Stimulated activated CD8-positive, alpha-beta memory T cell treated with anti-CD3 and anti-CD28 coated beads, Interleukin-4, amount 100 ng/mL, for 24 hours (primary cell): ENCODE measurements around the gene SEMA3B.
"Not testable (repeated sequence)": the region's sequence is repeated elsewhere in the genome, so short reads cannot be mapped to it uniquely, and the experiment has no call there.

Experiments
- DNase-seq: peaks from one replicate; pipeline ENCODE4 v3.0.0-alpha.2; 2020; ENCODE audit warnings: low read depth

SEMA3B gene

DNA sequence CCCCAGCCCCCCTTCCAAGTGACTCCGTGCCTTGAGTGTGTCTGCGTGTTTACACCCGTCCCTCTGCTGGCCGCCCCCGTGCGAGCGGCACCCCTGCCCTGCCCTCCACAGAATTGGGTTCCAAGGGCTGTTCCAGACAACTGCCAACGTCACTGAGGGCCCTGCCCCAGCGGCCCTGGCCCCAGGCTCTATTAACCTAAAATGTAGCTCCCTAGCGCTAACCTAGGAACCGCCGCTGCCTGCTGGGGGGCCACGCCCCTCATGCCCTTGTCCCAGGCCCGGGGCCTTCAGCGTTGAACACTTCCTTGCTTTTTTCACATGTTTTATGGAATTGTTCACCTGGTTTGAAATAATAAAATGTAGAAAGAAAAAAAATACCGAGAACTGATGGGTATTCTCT lies 10.0 kb upstream of the SEMA3B start:
- DNase-seq, result no peak

DNA sequence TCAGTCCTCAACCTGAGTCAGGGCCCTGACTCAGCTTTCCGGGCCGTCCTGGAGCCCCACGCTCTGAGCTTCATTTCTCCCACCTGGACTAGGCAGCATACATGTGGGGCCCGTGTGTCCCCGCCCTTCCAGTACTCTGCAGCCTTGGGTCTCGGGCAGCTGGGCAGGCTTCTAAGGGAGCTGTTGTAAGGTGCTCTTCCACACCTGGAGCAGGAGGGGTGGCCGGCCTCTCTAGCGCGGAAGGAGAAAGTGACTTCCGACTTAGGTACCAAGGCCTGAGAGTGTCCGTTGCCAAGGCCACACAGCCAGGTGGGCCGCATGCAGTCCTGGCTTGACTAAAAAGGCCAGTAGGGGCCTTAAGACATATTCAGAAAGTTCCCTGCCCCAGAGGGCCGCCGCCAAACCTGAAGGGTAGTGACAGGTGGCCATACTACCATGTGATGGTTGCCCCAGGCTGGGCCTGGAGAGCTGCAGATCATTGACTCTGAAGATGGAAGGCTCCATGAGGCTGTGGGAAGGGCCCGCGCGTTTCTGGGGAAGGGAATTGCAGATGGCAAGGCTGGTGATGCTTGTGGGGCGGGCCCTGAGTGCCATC lies 9.4 kb upstream of the SEMA3B start:
- DNase-seq, result no peak

DNA sequence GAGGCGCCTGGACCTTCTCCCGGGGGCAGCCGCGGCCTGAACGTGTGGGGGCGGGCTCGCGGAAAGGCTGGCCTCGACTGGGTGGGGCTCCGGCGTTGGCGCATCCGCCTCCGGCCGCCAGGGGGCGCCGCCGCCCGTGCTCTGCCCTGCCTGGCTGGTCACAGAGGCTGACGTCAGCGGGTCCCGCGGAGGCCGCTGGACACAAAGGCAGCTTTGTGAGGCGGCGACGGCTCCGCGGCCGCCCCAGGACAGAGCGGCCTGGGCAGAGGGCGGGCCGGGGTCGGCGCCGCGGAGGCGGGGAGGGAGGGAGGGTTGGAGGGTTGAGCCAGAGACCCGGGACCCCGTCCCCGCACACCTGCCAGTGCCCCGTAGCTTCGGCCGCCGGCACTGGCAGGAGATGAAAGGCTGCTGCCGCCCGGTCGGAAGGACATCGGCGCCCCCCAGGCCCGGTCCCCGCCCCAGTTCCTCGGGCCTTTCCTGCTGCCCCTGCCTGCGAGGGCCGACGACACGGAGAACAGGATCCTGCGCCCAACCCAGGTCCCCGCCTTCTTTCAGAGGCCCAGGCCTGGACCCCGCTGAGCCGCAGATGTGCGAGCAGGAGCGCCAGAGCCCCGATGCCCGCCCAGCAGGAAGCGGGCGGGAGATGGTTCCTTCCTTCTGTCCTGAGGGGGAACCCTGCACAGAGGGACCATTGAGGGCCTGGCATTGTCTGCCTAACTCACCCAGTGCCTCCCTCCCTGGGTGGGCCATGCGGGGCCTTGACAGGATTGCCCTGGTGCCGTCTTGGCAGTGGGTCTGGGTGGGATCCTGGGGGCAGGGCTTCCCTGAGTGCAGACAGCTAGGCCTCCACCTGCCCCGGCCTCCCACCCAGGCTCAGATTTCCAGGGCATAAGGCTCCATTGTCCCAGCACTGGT lies 8.7 kb upstream of the SEMA3B start:
- DNase-seq, result peak; percentile 77

DNA sequence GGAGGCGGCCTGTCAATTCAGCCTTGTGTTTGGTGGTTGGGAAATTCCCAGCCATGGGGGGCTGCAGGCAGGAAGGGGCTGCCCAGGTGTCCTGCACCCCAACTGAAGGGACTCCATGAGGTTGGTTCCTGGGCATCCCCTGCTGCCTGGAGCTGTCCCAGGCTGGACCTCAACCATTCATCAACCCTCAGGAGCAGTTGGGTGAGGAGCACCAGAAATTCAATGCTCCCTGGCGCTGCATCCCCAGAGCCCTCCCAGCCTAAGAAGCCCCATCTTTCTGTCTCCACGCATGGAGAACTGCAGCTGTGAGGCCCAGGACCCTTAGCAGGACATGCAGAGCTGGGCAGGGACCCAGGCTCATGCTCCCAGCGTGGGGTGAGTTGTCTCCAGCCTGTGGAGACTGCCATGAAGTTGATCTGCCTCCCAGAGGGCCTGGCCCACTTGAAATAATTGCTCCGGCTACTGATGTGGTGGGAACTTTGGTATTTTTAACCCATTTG lies 8.0 kb upstream of the SEMA3B start:
- no peak for DNase-seq

DNA sequence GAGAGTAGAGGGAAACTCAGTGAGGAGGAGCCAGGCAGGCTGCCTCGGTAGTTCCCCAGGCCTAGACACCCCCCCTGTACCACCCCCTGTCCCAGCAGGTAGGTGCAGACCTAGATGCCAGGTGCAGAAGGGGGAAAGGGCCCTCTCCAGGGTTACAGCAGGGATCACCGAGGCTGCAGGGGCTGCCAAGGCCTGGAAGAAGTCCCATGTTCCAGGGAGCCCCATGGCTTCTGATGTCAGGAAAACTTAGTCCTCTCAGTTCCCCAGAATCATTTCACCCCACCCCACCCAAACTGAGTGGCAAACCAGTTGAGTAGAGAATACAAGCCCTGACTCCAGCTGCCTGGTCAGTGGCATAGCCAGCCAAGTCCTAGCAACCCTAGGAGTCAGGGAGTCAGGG lies 7.4 kb upstream of the SEMA3B start:
- no peak for DNase-seq

DNA sequence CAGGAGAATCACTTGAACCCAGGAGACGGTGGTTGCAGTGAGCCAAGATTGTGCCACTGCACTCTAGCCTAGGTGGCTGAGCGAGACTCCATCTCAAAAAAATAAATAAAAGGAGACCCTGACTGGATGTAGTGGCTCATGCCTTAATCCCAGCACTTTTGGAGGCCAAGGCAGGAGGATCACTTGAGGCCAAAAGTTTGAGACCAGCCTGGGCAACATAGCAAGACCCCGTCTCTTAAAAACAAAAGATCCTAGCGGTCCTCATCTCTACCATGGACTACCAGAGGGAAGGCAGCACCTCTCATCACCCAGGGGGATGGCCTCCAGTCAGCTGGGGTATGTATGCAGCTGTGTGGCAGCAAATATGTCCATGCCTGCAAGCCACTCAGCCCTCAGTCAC lies 6.7 kb upstream of the SEMA3B start:
- DNase-seq, result not testable (repeated sequence)

DNA sequence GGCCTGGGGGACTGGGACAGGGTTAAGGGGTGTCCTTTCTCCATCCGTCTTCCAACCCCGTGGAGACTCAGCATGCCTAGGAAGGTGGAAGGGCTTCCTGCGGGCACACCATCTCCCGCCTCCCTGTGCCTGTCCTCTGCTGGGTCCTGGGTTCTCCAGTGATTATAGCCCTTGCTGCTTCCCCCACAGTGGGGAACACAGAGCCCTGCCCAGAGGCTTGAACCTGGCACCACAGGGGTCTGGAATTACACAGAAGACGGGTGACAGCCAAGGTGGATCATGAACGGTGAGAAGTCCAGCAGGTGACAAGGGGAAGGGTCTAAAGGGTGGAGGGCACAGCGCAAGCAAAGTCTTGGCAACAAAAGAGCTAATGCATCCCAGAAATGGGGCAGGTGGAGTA lies 6.2 kb upstream of the SEMA3B start:
- no peak for DNase-seq

DNA sequence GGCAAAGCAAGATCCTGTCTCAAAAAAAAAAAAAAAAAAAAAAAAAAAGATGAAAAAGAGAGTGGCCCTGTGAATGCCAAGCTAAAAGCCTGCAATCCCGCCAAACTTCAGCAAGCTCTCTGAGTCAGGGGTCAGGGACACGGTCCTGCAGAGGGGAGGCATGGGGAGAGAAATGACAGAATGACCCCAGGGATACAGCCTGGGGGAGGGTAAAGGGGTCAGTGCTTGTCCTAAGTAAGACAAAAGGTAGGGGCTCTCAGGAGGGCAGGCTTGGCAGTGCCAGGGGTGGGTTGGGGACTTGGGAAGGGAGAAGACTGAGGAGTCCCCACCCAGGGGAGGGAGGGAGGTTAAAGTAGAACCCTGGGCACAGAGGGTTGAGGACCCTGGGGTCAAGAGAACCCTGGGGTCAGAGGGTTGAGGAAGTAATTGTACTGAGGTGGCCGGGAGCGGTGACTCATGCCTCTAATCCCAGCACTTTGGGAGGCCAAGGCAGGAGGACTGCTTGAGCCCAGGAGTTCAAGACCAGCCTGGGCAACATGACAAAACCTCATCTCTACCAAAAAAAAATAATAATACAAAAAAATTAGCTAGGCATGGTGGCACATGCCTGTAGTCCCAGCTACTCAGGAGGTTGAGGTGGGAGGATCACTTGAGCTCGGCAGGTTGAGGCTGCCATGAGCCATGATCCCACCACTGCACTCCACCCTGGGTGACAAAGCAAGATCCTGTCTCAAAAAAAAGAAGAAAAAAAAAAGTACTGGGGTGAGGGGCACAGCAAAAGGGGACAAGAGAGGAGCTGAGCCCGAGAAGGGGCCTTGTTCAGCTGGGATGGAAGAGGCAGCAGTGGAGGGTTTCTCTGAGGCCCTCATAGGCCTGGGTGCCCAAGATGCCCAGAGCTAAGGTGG lies 5.2 kb upstream of the SEMA3B start:
- no peak for DNase-seq

DNA sequence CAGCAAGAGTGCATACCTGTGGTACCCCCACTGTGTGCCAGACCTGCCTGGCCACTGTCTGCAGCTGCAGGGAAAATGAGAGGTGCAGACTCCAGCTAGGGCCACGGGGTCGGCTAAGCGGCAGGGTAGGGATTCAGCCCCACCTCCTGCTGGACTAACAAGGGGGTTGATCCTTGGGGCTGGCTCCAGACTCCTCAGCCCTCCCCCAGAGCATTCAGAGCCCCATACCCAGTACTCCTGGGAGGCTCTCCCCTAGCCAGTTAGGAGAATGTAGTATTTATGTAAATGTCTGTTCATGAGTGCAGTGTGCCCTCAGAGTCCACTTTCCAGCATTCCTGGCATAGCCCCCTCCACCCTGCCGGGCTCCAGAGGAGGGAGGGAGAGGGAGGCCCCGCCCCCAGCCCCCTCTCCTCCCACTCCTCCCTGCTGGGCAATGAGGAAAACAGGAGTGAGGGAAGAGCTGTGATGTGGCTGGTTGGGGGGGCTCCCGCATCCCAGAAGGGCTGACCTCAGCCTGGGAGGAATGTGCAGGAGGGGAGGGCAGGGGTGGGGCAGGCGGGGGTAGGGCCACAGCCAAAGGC lies 4.5 kb upstream of the SEMA3B start:
- no peak for DNase-seq

DNA sequence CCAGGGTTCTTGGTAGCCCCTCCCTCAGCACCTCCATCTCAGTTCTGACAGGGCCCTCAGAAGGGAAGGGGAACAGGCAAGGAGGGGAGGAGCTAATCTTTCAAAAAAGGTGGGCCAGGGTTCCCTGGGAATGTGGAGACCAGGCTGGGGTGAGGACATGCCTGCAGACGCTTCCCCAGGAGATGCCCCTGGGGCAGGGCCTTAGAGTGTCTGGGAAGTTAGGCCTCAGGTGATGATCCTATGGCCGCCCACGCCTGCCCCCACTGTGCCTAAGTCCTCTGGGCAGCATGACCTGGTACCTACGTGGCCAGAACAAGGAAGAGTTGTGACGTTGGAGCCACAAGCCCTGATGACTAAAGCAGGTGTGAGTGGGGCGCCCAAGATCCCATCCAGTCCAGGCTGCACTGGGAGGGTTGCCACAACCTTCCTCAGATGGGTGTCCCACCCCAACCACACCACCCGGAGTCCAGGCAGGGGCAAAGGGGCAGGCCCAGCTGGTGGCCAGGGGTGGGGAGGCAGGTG lies 3.9 kb upstream of the SEMA3B start:
- no peak for DNase-seq

DNA sequence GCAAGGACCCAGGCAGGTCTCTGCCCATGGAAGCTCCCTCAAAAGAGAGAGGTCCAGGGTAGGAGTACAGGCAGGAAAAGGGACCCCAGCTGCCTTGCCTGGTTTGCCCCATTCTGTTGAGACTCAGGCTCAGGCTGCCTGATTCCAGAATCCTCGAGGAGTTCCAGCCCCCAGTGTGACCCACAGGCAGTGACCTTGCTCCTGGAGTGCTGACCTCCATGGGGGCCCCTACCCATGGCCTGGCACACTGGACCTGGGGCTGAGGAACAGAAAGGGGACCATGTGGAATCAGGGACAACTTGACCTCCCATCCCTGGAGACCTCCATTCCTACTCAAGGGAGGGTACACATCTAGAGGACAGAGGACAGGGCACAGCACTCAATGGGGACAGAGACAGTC lies 3.4 kb upstream of the SEMA3B start:
- no peak for DNase-seq

DNA sequence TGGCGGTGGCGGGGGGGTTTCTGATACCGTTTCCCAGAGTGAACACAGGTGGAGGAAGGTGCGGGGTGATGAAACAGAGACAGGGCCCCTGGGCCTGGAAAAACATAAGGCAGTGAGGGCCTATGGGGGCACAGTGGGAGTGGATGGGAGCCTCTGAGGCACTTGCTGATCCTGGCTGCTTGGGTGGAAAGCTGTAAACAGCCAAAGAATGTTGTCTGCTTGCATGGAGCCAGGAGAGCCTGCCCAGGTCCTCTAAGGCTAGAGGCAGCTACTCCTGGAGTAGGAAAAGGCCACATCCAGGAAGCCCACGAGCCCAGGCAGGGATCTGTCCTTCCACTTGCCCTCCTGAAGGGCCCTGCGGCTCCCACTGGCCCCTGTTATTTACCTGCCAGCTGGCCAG lies 2.9 kb upstream of the SEMA3B start:
- DNase-seq, result no peak

DNA sequence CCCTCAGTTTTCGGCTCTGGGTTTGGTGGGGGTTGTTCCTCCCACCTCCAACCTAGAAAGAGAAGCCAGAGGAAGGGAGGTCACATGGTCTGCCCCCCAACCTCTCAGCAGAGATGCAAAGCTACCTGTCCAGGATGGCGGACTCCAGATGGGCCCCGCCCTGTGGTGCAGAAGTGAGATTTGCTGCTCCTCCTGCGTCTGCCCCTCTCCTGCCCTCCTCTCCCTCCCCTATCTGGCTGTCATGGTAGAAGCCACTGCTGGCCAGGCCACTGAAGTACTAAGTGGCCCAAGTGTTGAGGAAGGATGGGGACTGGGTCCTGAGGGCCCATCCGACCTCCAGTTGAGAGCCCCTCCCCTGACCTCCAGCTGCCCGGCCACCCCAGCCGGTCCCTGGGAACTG lies 2.1 kb upstream of the SEMA3B start:
- no peak for DNase-seq

DNA sequence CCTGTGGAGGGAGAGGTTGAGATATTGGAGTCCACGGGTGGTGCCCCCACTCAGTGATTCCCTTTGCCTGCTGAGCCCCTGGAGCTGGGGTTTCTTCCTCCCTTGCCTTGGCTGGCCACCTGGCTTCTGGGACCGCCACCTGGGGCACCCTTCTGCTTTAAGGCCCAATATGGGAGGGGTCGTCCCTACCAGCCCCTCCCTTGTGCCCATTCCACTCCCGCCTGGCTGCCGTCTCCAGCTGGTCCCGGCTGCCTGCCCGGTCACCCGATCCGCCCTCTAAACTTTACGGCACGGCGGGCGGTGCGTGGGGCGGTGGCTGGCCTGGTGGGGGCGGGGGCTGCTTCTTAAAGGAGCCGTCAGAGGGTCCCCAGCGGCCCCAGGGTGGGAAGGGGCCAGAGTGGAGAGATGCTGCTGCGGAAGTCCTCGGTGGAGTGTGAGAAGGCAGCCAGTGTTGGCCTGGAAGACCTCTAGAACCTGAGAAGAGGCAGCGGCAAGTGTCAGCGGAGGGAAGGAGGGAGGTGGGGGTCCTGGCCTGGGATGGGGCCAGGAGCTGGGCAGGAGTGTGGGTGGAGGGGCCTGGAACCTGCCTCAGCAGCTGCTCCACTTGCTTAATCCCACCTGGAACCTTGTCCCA lies 1.6 kb upstream of the SEMA3B start:
- DNase-seq, result no peak

DNA sequence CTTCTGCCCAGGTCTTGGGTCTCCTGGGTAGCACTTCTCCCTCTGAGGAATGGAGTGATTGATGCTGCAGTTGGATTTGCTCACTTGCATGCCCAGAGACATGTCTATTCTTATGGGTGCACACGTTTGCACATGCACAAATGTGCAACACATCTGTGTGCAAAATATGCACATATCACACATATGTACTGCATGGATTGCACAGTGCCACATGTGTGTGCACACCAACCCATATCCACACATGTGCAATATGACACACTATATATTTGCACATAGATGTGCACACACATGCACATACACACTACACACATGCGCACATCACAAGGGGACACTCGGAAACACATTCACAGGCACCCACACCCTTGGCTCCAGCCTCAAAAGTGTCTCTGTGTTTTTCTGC lies 671 bp upstream of the SEMA3B start:
- DNase-seq, result no peak

DNA sequence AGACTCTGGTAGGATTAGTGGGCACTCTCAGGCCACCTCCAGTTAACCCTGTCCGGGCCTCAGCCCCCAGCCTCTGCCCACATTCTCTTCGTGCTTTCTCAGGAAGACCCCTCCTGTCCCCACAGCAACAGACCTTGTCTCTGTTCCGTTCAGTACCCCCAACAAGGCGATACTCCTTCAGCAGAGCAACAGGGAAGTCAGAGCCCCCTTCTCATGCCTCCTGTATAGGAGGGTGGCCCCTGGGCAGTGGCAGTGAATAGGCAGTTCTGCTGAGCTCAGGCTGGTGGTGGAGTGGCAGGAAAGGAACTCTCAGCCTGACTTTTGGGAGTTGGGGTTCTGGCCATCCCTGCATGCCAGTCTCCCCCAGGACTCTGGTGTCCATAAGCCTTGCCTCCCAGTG lies 513 bp downstream of the SEMA3B start:
- DNase-seq, result no peak

DNA sequence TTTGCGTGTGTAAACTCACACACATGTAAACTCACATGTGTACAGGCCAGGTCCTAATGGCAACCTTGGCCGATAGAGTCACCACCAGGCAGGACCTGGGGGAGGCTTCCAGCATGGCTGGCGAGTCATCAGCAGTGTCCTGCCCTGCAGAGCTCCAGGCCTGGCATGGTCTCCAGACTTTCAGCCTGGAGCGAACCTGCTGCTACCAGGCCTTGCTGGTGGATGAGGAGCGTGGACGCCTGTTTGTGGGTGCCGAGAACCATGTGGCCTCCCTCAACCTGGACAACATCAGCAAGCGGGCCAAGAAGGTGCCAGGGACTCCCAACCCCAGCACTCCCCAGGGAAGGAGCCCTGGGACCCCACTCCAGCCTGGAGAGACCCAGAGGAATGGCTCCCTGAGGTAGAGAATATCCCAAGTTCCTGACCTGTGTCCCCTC lies 1.0 kb downstream of the SEMA3B start:
- no peak for DNase-seq

DNA sequence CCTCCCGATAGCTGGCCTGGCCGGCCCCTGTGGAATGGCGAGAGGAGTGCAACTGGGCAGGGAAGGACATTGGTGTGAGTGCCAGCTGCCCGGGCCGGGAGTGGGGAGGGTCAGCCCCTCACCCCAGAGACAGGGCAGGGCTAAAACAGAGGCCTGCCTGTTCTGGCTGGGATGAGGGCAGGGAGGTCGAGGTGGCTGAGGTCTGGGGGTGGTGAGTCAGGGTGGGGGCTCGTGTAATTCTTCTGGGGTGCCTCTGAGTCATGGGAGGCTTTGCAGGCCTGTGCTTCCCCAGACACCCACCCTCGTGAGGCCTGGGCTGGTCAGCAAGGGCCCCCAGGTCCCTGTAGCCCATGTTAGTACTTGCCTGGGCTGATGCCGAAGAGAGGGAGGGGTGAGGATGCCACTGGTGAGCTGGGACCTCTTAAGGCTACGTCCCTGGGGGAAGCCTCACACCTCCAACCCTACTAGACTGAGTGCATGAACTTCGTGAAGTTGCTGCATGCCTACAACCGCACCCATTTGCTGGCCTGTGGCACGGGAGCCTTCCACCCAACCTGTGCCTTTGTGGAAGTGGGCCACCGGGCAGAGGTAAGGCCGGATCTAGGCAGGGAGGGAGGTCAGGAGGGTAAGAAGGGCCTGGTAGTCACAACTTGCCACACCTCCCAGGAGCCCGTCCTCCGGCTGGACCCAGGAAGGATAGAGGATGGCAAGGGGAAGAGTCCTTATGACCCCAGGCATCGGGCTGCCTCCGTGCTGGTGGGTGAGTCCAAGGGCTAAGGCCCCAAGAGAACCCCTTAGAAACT lies 1.7 kb downstream of the SEMA3B start:
- no peak for DNase-seq

DNA sequence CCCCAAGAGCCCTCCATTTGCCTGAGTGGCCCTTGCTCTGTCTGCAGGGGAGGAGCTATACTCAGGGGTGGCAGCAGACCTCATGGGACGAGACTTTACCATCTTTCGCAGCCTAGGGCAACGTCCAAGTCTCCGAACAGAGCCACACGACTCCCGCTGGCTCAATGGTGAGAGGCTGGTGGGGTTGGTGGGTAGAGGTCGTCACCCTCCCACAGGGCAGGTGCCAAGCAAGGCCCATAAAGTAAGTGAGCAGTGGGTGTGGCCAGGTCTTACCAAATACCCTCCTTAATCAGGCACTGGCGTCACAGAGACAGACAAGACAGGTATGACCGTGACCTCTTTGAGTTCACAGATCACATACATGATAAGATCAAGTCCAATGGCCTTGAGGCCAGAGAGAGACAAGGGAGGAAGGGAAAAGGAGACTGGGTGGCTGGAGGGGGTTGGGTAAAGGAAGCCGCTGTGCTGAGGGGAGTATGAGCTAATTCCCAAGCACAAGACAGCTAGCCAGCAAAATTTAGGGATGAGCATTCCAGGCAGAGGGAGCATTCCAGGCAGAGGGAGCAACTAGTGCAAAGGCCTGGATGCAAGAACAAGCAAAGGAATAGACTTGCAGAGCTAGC lies 2.5 kb downstream of the SEMA3B start:
- DNase-seq, result no peak

DNA sequence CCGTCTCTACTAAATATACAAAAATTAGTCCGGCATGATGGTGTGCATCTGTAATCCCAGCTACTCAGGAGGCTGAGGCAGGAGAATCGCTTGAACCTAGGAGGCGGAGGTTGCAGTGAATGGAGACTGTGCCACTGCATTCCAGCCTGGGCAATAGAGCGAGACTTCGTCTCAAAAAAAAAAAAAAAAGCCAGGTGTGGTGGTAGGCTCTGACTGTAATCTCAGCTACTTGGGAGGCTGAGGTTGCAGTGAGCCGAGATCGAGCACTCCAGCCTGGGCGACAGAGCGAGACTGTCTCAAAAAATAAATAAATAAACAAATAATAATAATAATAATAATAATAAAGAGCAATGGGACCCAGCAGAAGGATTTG lies 3.6 kb downstream of the SEMA3B start:
- not testable (repeated sequence) for DNase-seq
